SK-N-SH (cell line): ENCODE results near the gene DRD4. TPM values are rescaled to one million over a fixed set of nuclear protein-coding genes. Genes with fewer than 3 reads are reported as not detected.

ENCODE experiments used
- CTCF ChIA-PET: fragments of 300-600, 350-600 bp; formaldehyde crosslinking; extraction: SDS; loops from one replicate; lab custom pipeline; 2021; lab: Yijun Ruan, JAX
- POLR2A ChIA-PET: fragments of 350-600 bp; sonication (Branson Sonifier 250); formaldehyde crosslinking; extraction: SDS; loops from one replicate; lab custom pipeline; 2020; ENCODE audit warnings: antibody characterized with exemption, inconsistent platforms; lab: Yijun Ruan, JAX
- DNase-seq: peaks from one replicate; pipeline ENCODE4 v3.0.0; 2012
- H2AFZ ChIP-seq: fragments of 200-600 bp; sonication (generic); 2 replicates; pipeline ENCODE4 v1.8.1; 2016; ENCODE audit warnings: antibody characterized with exemption, mild to moderate bottlenecking, low read depth
- H3F3A ChIP-seq: fragments of 200-600 bp; sonication (generic); replicated peaks from 2 replicates; pipeline ENCODE3; 2016; ENCODE audit warnings: antibody characterized with exemption, mild to moderate bottlenecking; ENCODE audit not compliant: insufficient read depth
- H3K27ac ChIP-seq, 2 experiments: fragments of 200-500 bp in 1 of 2; fragments of 200-600 bp in 1 of 2; sonication (Bioruptor generic) in 1 of 2; sonication (generic), shearing (Covaris generic) in 1 of 2; 2 replicates each; pipeline versions ENCODE4 v1.5.1 to v1.6.1; 2014 to 2016; ENCODE audit warnings: low read depth in 2 of 2, inconsistent platforms in 1 of 2, low read length in 1 of 2, mild to moderate bottlenecking in 1 of 2, mixed read lengths in 1 of 2
- H3K27me3 ChIP-seq: fragments of 200-600 bp; sonication (generic), shearing (Covaris generic); 2 replicates; pipeline ENCODE4 v1.6.1; 2016; ENCODE audit warnings: mixed run types; ENCODE audit not compliant: insufficient read depth
- H3K36me3 ChIP-seq, 2 experiments: fragments of 200-500 bp in 1 of 2; fragments of 200-600 bp in 1 of 2; sonication (Bioruptor generic) in 1 of 2; sonication (generic) in 1 of 2; replicated peaks in 1 of 2; 2 replicates each; pipeline versions ENCODE3 to v1.5.1; 2014 to 2016; ENCODE audit warnings: low read length in 1 of 2, mild to moderate bottlenecking in 1 of 2; ENCODE audit not compliant: insufficient read depth in 2 of 2, control insufficient read depth in 1 of 2
- H3K4me1 ChIP-seq, 2 experiments: fragments of 200-500 bp in 1 of 2; fragments of 200-600 bp in 1 of 2; sonication (Bioruptor generic) in 1 of 2; sonication (generic), shearing (Covaris generic) in 1 of 2; 2 replicates each; pipeline versions ENCODE4 v1.5.1 to v1.6.1; 2014 to 2016; ENCODE audit warnings: low read depth in 1 of 2, low read length in 1 of 2, mixed run types in 1 of 2; ENCODE audit not compliant: insufficient read depth in 2 of 2, control insufficient read depth in 1 of 2
- H3K4me2 ChIP-seq: fragments of 200-600 bp; sonication (generic), shearing (Covaris generic); 2 replicates; pipeline ENCODE4 v1.6.1; 2017; ENCODE audit warnings: mixed run types
- H3K4me3 ChIP-seq, 2 experiments: fragments of 200-500 bp in 1 of 2; fragments of 200-600 bp in 1 of 2; sonication (Bioruptor generic) in 1 of 2; sonication (generic), shearing (Covaris generic) in 1 of 2; 2 replicates each; pipeline versions ENCODE4 v1.5.1 to v1.8.1; 2014 to 2016; ENCODE audit warnings: low read depth in 2 of 2, inconsistent platforms in 1 of 2, low read length in 1 of 2, mild to moderate bottlenecking in 1 of 2, mixed read lengths in 1 of 2, moderate library complexity in 1 of 2
- H3K79me2 ChIP-seq: fragments of 200-600 bp; sonication (generic); 2 replicates; pipeline ENCODE4 v1.8.1; 2017; ENCODE audit warnings: mild to moderate bottlenecking; ENCODE audit not compliant: insufficient read depth
- H3K9ac ChIP-seq: fragments of 200-600 bp; sonication (generic); 2 replicates; pipeline ENCODE4 v1.6.1; 2017; ENCODE audit warnings: mixed run types
- H3K9me2 ChIP-seq: fragments of 200-600 bp; sonication (generic); 2 replicates; pipeline ENCODE4 v1.6.1; 2017; ENCODE audit warnings: mixed run types
- H3K9me3 ChIP-seq: fragments of 200-600 bp; sonication (generic); 2 replicates; pipeline ENCODE4 v1.6.1; 2017; ENCODE audit warnings: mixed run types, mild to moderate bottlenecking, moderate library complexity
- H4K20me1 ChIP-seq: fragments of 200-600 bp; sonication (generic); 2 replicates; pipeline ENCODE4 v1.6.1; 2017; ENCODE audit warnings: mild to moderate bottlenecking, mixed run types; ENCODE audit not compliant: insufficient read depth
- CHD2 ChIP-seq: fragments of 150-350 bp; IDR thresholded peaks from 2 replicates; pipeline ENCODE4 v1.6.1; 2018; ENCODE audit warnings: low read length; ENCODE audit not compliant: partially characterized antibody
- ELF1 ChIP-seq: IDR thresholded peaks from 2 replicates; pipeline ENCODE4 v1.4.0; 2012
- EP300 ChIP-seq, 2 experiments: IDR thresholded peaks; 2 replicates each; pipeline versions ENCODE4 v1.4.0 to v1.6.1; 2012; ENCODE audit warnings: borderline replicate concordance in 1 of 2, low read depth in 1 of 2, low read length in 1 of 2
- FOXM1 ChIP-seq: IDR thresholded peaks from 2 replicates; pipeline ENCODE4 v1.4.0; 2012; ENCODE audit warnings: low read depth, mild to moderate bottlenecking
- GATA2 ChIP-seq: sonication (generic); formaldehyde crosslinking; IDR thresholded peaks from 2 replicates; pipeline ENCODE4 v1.5.0; 2020; ENCODE audit warnings: mild to moderate bottlenecking, missing genetic modification reagents
- JUND ChIP-seq: IDR thresholded peaks from 2 replicates; pipeline ENCODE4 v1.4.0; 2012
- MEF2A ChIP-seq: IDR thresholded peaks from 2 replicates; pipeline ENCODE4 v1.4.0; 2012; ENCODE audit warnings: low read depth, borderline replicate concordance
- NFIC ChIP-seq: IDR thresholded peaks from 2 replicates; pipeline ENCODE4 v1.4.0; 2012; ENCODE audit warnings: borderline replicate concordance
- RXRA ChIP-seq: IDR thresholded peaks from 2 replicates; pipeline ENCODE4 v1.4.0; 2012; ENCODE audit warnings: low read depth, mild to moderate bottlenecking, borderline replicate concordance
- SMC3 ChIP-seq: IDR thresholded peaks from 2 replicates; pipeline ENCODE4 v1.6.1; 2012; ENCODE audit warnings: low read depth, low read length, improper control_type of control experiment
- TAF1 ChIP-seq: IDR thresholded peaks from 2 replicates; pipeline ENCODE4 v1.6.1; 2012; ENCODE audit warnings: low read depth, mild to moderate bottlenecking, low read length, moderate library complexity, borderline replicate concordance
- TEAD4 ChIP-seq: IDR thresholded peaks from 2 replicates; pipeline ENCODE4 v1.4.0; 2012; ENCODE audit warnings: mild to moderate bottlenecking, borderline replicate concordance; ENCODE audit not compliant: insufficient read depth
- USF1 ChIP-seq: IDR thresholded peaks from 2 replicates; pipeline ENCODE4 v1.4.0; 2012; ENCODE audit warnings: low read depth, borderline replicate concordance
- USF2 ChIP-seq: fragments of 150-350 bp; IDR thresholded peaks from 2 replicates; pipeline ENCODE4 v1.6.1; 2017; ENCODE audit warnings: antibody characterized with exemption, low read length, low read depth, borderline replicate concordance
- ZBTB33 ChIP-seq: IDR thresholded peaks from 2 replicates; pipeline ENCODE4 v1.4.0; 2012; ENCODE audit warnings: low read depth, borderline replicate concordance
- WGBS: methylation state at CpG from one replicate; pipeline ENCODE4 v1.1.6; 2017; ENCODE audit warnings: low lambda C conversion rate; 5-methylcytosine and 5-hydroxymethylcytosine counted together
- polyA plus RNA-seq, 3 experiments: library from polyadenylated mRNA; depleted of rRNA; stranded (reverse); fragments of >200 nt; gene quantifications; 2 replicates each; pipeline ENCODE4 v1.2.3, GENCODE V29; 2012

Gene DRD4
- polyA plus RNA-seq, 1 of the 3 experiments (the other 2 are of a cell fraction), result not detected

- TF ChIP-seq USF2, result no peak
- no peak for TF ChIP-seq FOXM1
- TF ChIP-seq TAF1, result no peak
- TF ChIP-seq ELF1, result no peak
These were observed 17.4 kb upstream of the DRD4 start (continued) for GRCh38 chr11:619628-620050.

GRCh38 chr11:620201-620600, 16.9 kb upstream of the DRD4 start:
- H3K27me3 ChIP-seq, result no peaks in the 10 kb centered on the region
- no peak for TF ChIP-seq ELF1
- no peak for TF ChIP-seq NFIC
- TF ChIP-seq USF1, result no peak
- TF ChIP-seq EP300 (IDR thresholded peaks at IDR 0.05; ENCODE audit: borderline replicate concordance in 1 of 2, low read depth in 1 of 2, low read length in 1 of 2), result no peak
- no peak for TF ChIP-seq JUND
- no peak for TF ChIP-seq SMC3
- TF ChIP-seq TAF1, result no peak
- TF ChIP-seq GATA2, result no peak
- TF ChIP-seq ZBTB33, result no peak
- no peak for TF ChIP-seq TEAD4
- TF ChIP-seq MEF2A, result no peak
- TF ChIP-seq USF2, result no peak
- TF ChIP-seq CHD2, result no peak
- TF ChIP-seq RXRA, result no peak
- TF ChIP-seq, all 33 proteins: peak for 0
- no peaks in the 10 kb centered on the region for H3K9me2 ChIP-seq
- H3K27ac ChIP-seq, result no peak overlapping the region
- peaks cover 5% of the 10 kb centered on the region; the same call in 1 of the 2 replicates for H3K79me2 ChIP-seq
- H3K4me2 ChIP-seq, result no peak overlapping the region
- no peaks in the 10 kb centered on the region for H3F3A ChIP-seq
- WGBS, result 100% methylated on average over 3 of the region's 13 CpGs
- no peak overlapping the region for H2AFZ ChIP-seq
- DNase-seq, result no peak
- ChIA-PET CTCF (no interaction called here), POLR2A (no interaction called here)
- H3K9me3 ChIP-seq, result no peaks in the 10 kb centered on the region
- H4K20me1 ChIP-seq, result 0 out of 2 replicates have a peak, but pooled peaks cover 2% of the 10 kb centered on the region
- no peak overlapping the region for H3K4me3 ChIP-seq
- no peak overlapping the region for H3K9ac ChIP-seq
- peaks cover 0 to 2% of the 10 kb centered on the region in 2 experiments; a peak in 1 of 4 replicates for H3K4me1 ChIP-seq
- H3K36me3 ChIP-seq, result peaks cover 0 to 5% of the 10 kb centered on the region in 2 experiments
